H1 (cell line): Measurements from ENCODE around the gene PKP3. TPM values are rescaled to one million over a fixed set of nuclear protein-coding genes. Genes with fewer than 3 reads are reported as not detected.
A peak's percentile ranks its signal among the peaks of the same experiment; 100 is the strongest.

ENCODE experiments used
- CTCF ChIA-PET: fragments of 300-600 bp; sonication (Branson Sonifier 250); formaldehyde crosslinking; loops from one replicate; lab custom pipeline; 2021; ENCODE audit not compliant: partially characterized antibody; lab: Charles Lee
- POLR2A ChIA-PET: fragments of 300-600 bp; sonication (Branson Sonifier 250); formaldehyde crosslinking; loops from one replicate; lab custom pipeline; 2021; ENCODE audit warnings: inconsistent platforms; ENCODE audit not compliant: partially characterized antibody; lab: Charles Lee
- DNase-seq, 2 experiments: peaks; one replicate each; pipeline versions ENCODE4 v3.0.0 to v3.0.0-alpha.2; 2010 to 2022; ENCODE audit warnings: low spot score in 2 of 2, low read depth in 1 of 2, mixed read lengths in 1 of 2
- FAIRE-seq: peaks from 2 replicates; lab custom pipeline; 2011; peaks lifted over from hg19 to GRCh38; lab: Jason Lieb, UNC
- H2AFZ ChIP-seq: 2 replicates; pipeline ENCODE4 v1.8.1; 2012; ENCODE audit warnings: low read length, inconsistent platforms
- H2AK5ac ChIP-seq: 2 replicates; pipeline ENCODE4 v1.6.1; 2013; ENCODE audit warnings: low read depth, low read length
- H2BK120ac ChIP-seq: replicated peaks from 2 replicates; pipeline ENCODE3; 2013; ENCODE audit warnings: low read depth, low read length, inconsistent platforms
- H2BK12ac ChIP-seq: 2 replicates; pipeline ENCODE4 v1.6.1; 2013; ENCODE audit warnings: low read depth, low read length
- H2BK15ac ChIP-seq: 2 replicates; pipeline ENCODE4 v1.6.1; 2013; ENCODE audit warnings: low read length
- H2BK20ac ChIP-seq: 2 replicates; pipeline ENCODE4 v1.6.1; 2013; ENCODE audit warnings: low read length
- H2BK5ac ChIP-seq: 2 replicates; pipeline ENCODE4 v1.6.1; 2013; ENCODE audit warnings: low read depth, low read length
- H3K14ac ChIP-seq: 2 replicates; pipeline ENCODE4 v1.6.1; 2013; ENCODE audit warnings: inconsistent platforms; ENCODE audit not compliant: insufficient read length
- H3K18ac ChIP-seq: 2 replicates; pipeline ENCODE4 v1.6.1; 2013; ENCODE audit warnings: low read length; ENCODE audit errors: extremely low read depth
- H3K23ac ChIP-seq: 2 replicates; pipeline ENCODE4 v1.6.1; 2013; ENCODE audit warnings: inconsistent platforms; ENCODE audit not compliant: insufficient read length
- H3K23me2 ChIP-seq: 2 replicates; pipeline ENCODE4 v1.6.1; 2013; ENCODE audit warnings: low read depth, low read length
- H3K27ac ChIP-seq: 2 replicates; pipeline ENCODE4 v1.6.1; 2011; ENCODE audit warnings: low read depth, low read length, inconsistent platforms
- H3K27me3 ChIP-seq, 4 experiments: replicated peaks in 1 of 4; 1 replicate in 1 of 4; 2 replicates in 3 of 4; pipeline versions ENCODE4 v1.6.1 to v1.8.1; 2011 to 2013; ENCODE audit warnings: low read length in 3 of 4, mild to moderate bottlenecking in 3 of 4, inconsistent platforms in 2 of 4, mixed read lengths in 2 of 4, moderate library complexity in 1 of 4; ENCODE audit not compliant: control insufficient read depth in 3 of 4, insufficient read depth in 3 of 4; ENCODE audit errors: extremely low read depth in 1 of 4
- H3K36me3 ChIP-seq, 4 experiments: 2 replicates each; pipeline versions ENCODE4 v1.6.1 to v1.8.1; 2011 to 2013; ENCODE audit warnings: mild to moderate bottlenecking in 4 of 4, low read length in 3 of 4, moderate library complexity in 2 of 4, control low read depth in 1 of 4, inconsistent platforms in 1 of 4; ENCODE audit not compliant: insufficient read depth in 4 of 4, control insufficient read depth in 2 of 4
- H3K4ac ChIP-seq: replicated peaks from 2 replicates; pipeline ENCODE3; 2013; ENCODE audit warnings: low read length, low read depth, mixed read lengths, inconsistent platforms; ENCODE audit not compliant: insufficient read length
- H3K4me1 ChIP-seq, 4 experiments: replicated peaks in 1 of 4; 1 replicate in 1 of 4; 2 replicates in 3 of 4; pipeline versions ENCODE4 v1.6.1 to v1.8.1; 2011 to 2013; ENCODE audit warnings: low read length in 3 of 4, inconsistent platforms in 2 of 4, mixed read lengths in 1 of 4; ENCODE audit not compliant: insufficient read depth in 4 of 4, control insufficient read depth in 3 of 4
- H3K4me2 ChIP-seq, 2 experiments: 2 replicates each; pipeline versions ENCODE4 v1.6.1 to v1.8.1; 2011 to 2013; ENCODE audit warnings: low read depth in 2 of 2, low read length in 2 of 2, control low read depth in 1 of 2, inconsistent platforms in 1 of 2, mild to moderate bottlenecking in 1 of 2; ENCODE audit not compliant: insufficient read depth in 1 of 2
- H3K4me3 ChIP-seq, 4 experiments: fragments of 200-600, 300-600 bp in 1 of 4; sonication (generic), shearing (Covaris generic), sonication (Bioruptor Twin) in 1 of 4; 2 replicates each; pipeline versions ENCODE4 v1.5.1 to v1.8.1; 2011 to 2016; ENCODE audit warnings: low read length in 4 of 4, low read depth in 3 of 4, control low read depth in 2 of 4, inconsistent platforms in 2 of 4, mild to moderate bottlenecking in 2 of 4, mixed read lengths in 1 of 4, moderate library complexity in 1 of 4; ENCODE audit not compliant: insufficient read depth in 2 of 4; ENCODE audit errors: extremely low read depth in 1 of 4
- H3K56ac ChIP-seq: replicated peaks from 2 replicates; pipeline ENCODE3; 2013; ENCODE audit warnings: low read depth, mild to moderate bottlenecking, mixed read lengths, low read length, inconsistent platforms; ENCODE audit not compliant: insufficient read length
- H3K79me1 ChIP-seq: 2 replicates; pipeline ENCODE4 v1.6.1; 2013; ENCODE audit warnings: low read depth, low read length, control low read depth
- H3K79me2 ChIP-seq, 2 experiments: 2 replicates each; pipeline versions ENCODE4 v1.6.1 to v1.8.1; 2012 to 2013; ENCODE audit warnings: low read length in 2 of 2, mild to moderate bottlenecking in 2 of 2, inconsistent platforms in 1 of 2; ENCODE audit not compliant: insufficient read depth in 2 of 2, control insufficient read depth in 1 of 2
- H3K9ac ChIP-seq, 4 experiments: replicated peaks in 1 of 4; 1 replicate in 1 of 4; 2 replicates in 3 of 4; pipeline versions ENCODE4 v1.6.1 to v1.8.1; 2011 to 2013; ENCODE audit warnings: low read depth in 3 of 4, low read length in 3 of 4, control low read depth in 2 of 4, mild to moderate bottlenecking in 2 of 4, moderate library complexity in 2 of 4, inconsistent platforms in 1 of 4; ENCODE audit errors: extremely low read depth in 1 of 4
- H3K9me3 ChIP-seq, 2 experiments: 2 replicates each; pipeline versions ENCODE4 v1.6.1 to v1.8.1; 2012 to 2013; ENCODE audit warnings: mild to moderate bottlenecking in 2 of 2, moderate library complexity in 2 of 2, control low read depth in 1 of 2, inconsistent platforms in 1 of 2, low read depth in 1 of 2, low read length in 1 of 2, mixed read lengths in 1 of 2; ENCODE audit not compliant: insufficient read depth in 2 of 2
- H4K20me1 ChIP-seq, 2 experiments: replicated peaks in 1 of 2; 2 replicates each; pipeline versions ENCODE3 to v1.8.1; 2011 to 2013; ENCODE audit warnings: inconsistent platforms in 2 of 2, low read length in 2 of 2, mild to moderate bottlenecking in 1 of 2; ENCODE audit not compliant: insufficient read depth in 2 of 2, control insufficient read depth in 1 of 2
- H4K5ac ChIP-seq: 2 replicates; pipeline ENCODE4 v1.6.1; 2013; ENCODE audit warnings: low read length, low read depth, mixed read lengths, inconsistent platforms; ENCODE audit not compliant: insufficient read length
- H4K8ac ChIP-seq: 2 replicates; pipeline ENCODE4 v1.8.0; 2013; ENCODE audit warnings: mild to moderate bottlenecking, moderate library complexity, low read length, inconsistent platforms; ENCODE audit not compliant: insufficient read depth; ENCODE audit errors: extremely low read depth
- H4K91ac ChIP-seq: replicated peaks from 2 replicates; pipeline ENCODE3; 2013; ENCODE audit warnings: low read length, mixed read lengths, inconsistent platforms; ENCODE audit not compliant: insufficient read length
- CTCF ChIP-seq, 3 experiments: IDR thresholded peaks; 1 replicate in 2 of 3; 2 replicates in 1 of 3; pipeline versions ENCODE4 v1.5.1 to v1.6.1; 2011; ENCODE audit warnings: low read length in 3 of 3, mild to moderate bottlenecking in 3 of 3, inconsistent platforms in 2 of 3, low read depth in 1 of 3, moderate library complexity in 1 of 3; ENCODE audit not compliant: insufficient read depth in 1 of 3; ENCODE audit errors: control extremely low read depth in 1 of 3
- EGR1 ChIP-seq: IDR thresholded peaks from 2 replicates; pipeline ENCODE4 v1.6.1; 2011; ENCODE audit warnings: low read depth, low read length, borderline replicate concordance
- MAX ChIP-seq: IDR thresholded peaks from 2 replicates; pipeline ENCODE4 v1.6.1; 2012; ENCODE audit warnings: inconsistent platforms
- NANOG ChIP-seq: IDR thresholded peaks from 2 replicates; pipeline ENCODE4 v1.6.1; 2011; ENCODE audit warnings: low read length, low read depth, mild to moderate bottlenecking, inconsistent platforms; ENCODE audit not compliant: insufficient read depth, poor library complexity, severe bottlenecking
- PHF8 ChIP-seq: fragments of 200-600 bp; sonication (generic); conservative IDR thresholded peaks from 2 replicates; pipeline ENCODE4 v1.7.1; 2012; ENCODE audit warnings: low read depth, mild to moderate bottlenecking, inconsistent platforms, low read length, moderate library complexity
- TAF1 ChIP-seq: IDR thresholded peaks from 2 replicates; pipeline ENCODE4 v1.6.1; 2011; ENCODE audit warnings: mild to moderate bottlenecking, low read depth, low read length
- WGBS, 2 experiments: shearing (Covaris generic) in 1 of 2; methylation state at CpG; one replicate each; pipeline versions ENCODE4 v1.1.6 to v1.1.7; 2013 to 2015; ENCODE audit warnings: low lambda C conversion rate in 2 of 2, mixed read lengths in 2 of 2, inconsistent platforms in 1 of 2, low coverage in 1 of 2, missing lambda C conversion rate in 1 of 2; ENCODE audit not compliant: insufficient replicate concordance in 2 of 2, insufficient coverage in 1 of 2, insufficient read length in 1 of 2; ENCODE audit errors: extremely low coverage in 1 of 2, missing lambda C conversion rate in 1 of 2; 5-methylcytosine and 5-hydroxymethylcytosine counted together
- polyA plus RNA-seq, 7 experiments: library from polyadenylated mRNA; depleted of rRNA in 3 of 7; stranded (reverse) in 5 of 7; unstranded in 2 of 7; fragments of >200 nt in 5 of 7; fragments of 200-250 nt in 2 of 7; gene quantifications; 1 replicate in 5 of 7; 2 replicates in 1 of 7; 4 replicates in 1 of 7; pipeline versions ENCODE4 v1.2.1 to v1.2.3, GENCODE V29; 2011 to 2013; ENCODE audit warnings: missing spikeins in 2 of 7, mixed read lengths in 2 of 7
- total RNA-seq: library from RNA; stranded (reverse); fragmentation: NEBNext Ultra II Directional; extraction: Animal tissue kit (Norgen Biotek cat#: 25700); gene quantifications from 2 replicates; pipeline ENCODE4 v1.2.1, GENCODE V29; 2021

PKP3 gene
- total and polyA plus RNA-seq, 2 of the 8 experiments (the other 6 are each of a cell fraction or from before 2014, with no cell fraction given), result 16.7 to 28.7 TPM

- Histone ChIP-seq H3K36me3 (peaks cover 0 to 2% (median 2%) of the 10 kb centered on the region in 4 experiments; a peak in 3 of 8 replicates), H3K9me3 (no peaks in the 10 kb centered on the region), H2BK5ac (peak overlapping the region; percentile 87), H3K79me2 (peaks cover 11 to 22% of the 10 kb centered on the region in 2 experiments; a peak in 3 of 4 replicates), H3K56ac (peak overlapping the region; percentile 20), H2AFZ (no peak overlapping the region), H3K27me3 (no peaks in the 10 kb centered on the region), H3K23ac (no peak overlapping the region), H4K5ac (peak overlapping the region; percentile 87), H2BK15ac (peak overlapping the region; percentile 88; the same call in 1 of the 2 replicates), H3K4me1 (peaks cover 0 to 12% (median 5%) of the 10 kb centered on the region in 4 experiments; a peak in 5 of 7 replicates), H2BK120ac (no peak overlapping the region), H4K91ac (peak overlapping the region; percentile 58), H3K79me1 (peaks cover 3% of the 10 kb centered on the region; the same call in 1 of the 2 replicates), H3K4me2 (peak overlapping the region; percentile 24 to 83), H3K4me3 (peak overlapping the region; percentile 31 to 89 (median 76)), H2BK12ac (0 out of 2 replicates have a peak overlapping the region, but pooled peaks have one; percentile 27), H3K18ac (peak overlapping the region; percentile 83), H2BK20ac (no peak overlapping the region), H3K4ac (no peak overlapping the region), H4K8ac (peak overlapping the region; percentile 91), H4K20me1 (peaks cover 9% of the 10 kb centered on the region in 2 experiments), H2AK5ac (peak overlapping the region; percentile 7; the same call in 1 of the 2 replicates), H3K9ac (peak overlapping the region in 2 of 4 experiments; percentile 62 to 64; a peak in 4 of 7 replicates), H3K27ac (peak overlapping the region; percentile 79; the same call in 1 of the 2 replicates), H3K23me2 (peaks cover 2% of the 10 kb centered on the region; the same call in 1 of the 2 replicates), H3K14ac (no peak overlapping the region)
- ChIA-PET POLR2A (interaction anchor here (0.6 to 5.2 kb wide), 14 partner anchors 8 to 160 kb away, joined by 3 to 33 read pairs (median 5); partner anchors contain the start of genes ANO9, B4GALNT4, IFITM2 and SIGIRR), CTCF (interaction anchor here (0.6 to 5.4 kb wide), 33 partner anchors 11 to 1360 kb away, joined by 3 to 32 read pairs (median 5); no protein-coding TSS in a partner anchor)
- DNase-seq, result peak; percentile 69 to 99
- 7% methylated on average over 55 of the region's 55 CpGs; no CpG with 5 or more reads in 1 of the 2 experiments for WGBS, 2 experiments
- no peak for FAIRE-seq
- peak in 2 of 3 experiments; percentile 62 to 80; a peak in 3 of 4 replicates for TF ChIP-seq CTCF (IDR thresholded peaks at IDR 0.05; ENCODE audit: control extremely low read depth in 1 of 3, insufficient read depth in 1 of 3, low read depth in 1 of 3, low read length in 3 of 3)
- TF ChIP-seq MAX, result peak; percentile 97
- TF ChIP-seq TAF1, result peak; percentile 52; the same call in 1 of the 2 replicates
- TF ChIP-seq EGR1, result no peak
- TF ChIP-seq NANOG, result no peak
- TF ChIP-seq PHF8, result peak; percentile 75
Measured at GRCh38 chr11:447923-448731, 54.1 kb downstream of the PKP3 start.
